SH-SY5Y (cell line): ENCODE results near the gene MTF1.

ENCODE experiments used
- GATA2 ChIP-seq: IDR thresholded peaks from 2 replicates; pipeline ENCODE4 v1.6.1; 2011; ENCODE audit warnings: mild to moderate bottlenecking, low read depth, low read length
- GATA3 ChIP-seq: IDR thresholded peaks from 2 replicates; pipeline ENCODE4 v1.6.1; 2011; ENCODE audit warnings: low read depth, mild to moderate bottlenecking, low read length, moderate library complexity

GRCh38 chr1:37808369-37809319, 50.7 kb downstream of the MTF1 start:
- TF ChIP-seq GATA2 (no peak), GATA3 (no peak)
